ENCODE data around the gene CNTN5.

GRCh38 chr11:99170591-99170990, 149.8 kb downstream of the CNTN5 start:
- TF ChIP-seq USF2 (IDR thresholded peaks at IDR 0.05; ENCODE audit: borderline replicate concordance, low read depth, low read length) (no peak), YY1 (IDR thresholded peaks at IDR 0.05; ENCODE audit: low read depth) (no peak), CHD2 (IDR thresholded peaks at IDR 0.05; ENCODE audit: low read length, partially characterized antibody) (no peak), FOXJ3 (CRISPR knock-in tag; IDR thresholded peaks at IDR 0.05) (no peak), TAF1 (IDR thresholded peaks at IDR 0.05; ENCODE audit: borderline replicate concordance, low read depth, low read length) (no peak)
- TF ChIP-seq, protein P1, sequence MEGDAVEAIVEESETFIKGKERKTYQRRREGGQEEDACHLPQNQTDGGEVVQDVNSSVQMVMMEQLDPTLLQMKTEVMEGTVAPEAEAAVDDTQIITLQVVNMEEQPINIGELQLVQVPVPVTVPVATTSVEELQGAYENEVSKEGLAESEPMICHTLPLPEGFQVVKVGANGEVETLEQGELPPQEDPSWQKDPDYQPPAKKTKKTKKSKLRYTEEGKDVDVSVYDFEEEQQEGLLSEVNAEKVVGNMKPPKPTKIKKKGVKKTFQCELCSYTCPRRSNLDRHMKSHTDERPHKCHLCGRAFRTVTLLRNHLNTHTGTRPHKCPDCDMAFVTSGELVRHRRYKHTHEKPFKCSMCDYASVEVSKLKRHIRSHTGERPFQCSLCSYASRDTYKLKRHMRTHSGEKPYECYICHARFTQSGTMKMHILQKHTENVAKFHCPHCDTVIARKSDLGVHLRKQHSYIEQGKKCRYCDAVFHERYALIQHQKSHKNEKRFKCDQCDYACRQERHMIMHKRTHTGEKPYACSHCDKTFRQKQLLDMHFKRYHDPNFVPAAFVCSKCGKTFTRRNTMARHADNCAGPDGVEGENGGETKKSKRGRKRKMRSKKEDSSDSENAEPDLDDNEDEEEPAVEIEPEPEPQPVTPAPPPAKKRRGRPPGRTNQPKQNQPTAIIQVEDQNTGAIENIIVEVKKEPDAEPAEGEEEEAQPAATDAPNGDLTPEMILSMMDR (IDR thresholded peaks at IDR 0.05) = no peak

Data from SK-N-SH (cell line).